Measurements from ENCODE around the gene DENND6A. TPM values are rescaled to one million over a fixed set of nuclear protein-coding genes. Genes with fewer than 3 reads are reported as not detected.

Gene DENND6A
- total RNA-seq, 6 donors from 2014 or later: 11.7 to 67.6 (median 23.8) TPM

DNA sequence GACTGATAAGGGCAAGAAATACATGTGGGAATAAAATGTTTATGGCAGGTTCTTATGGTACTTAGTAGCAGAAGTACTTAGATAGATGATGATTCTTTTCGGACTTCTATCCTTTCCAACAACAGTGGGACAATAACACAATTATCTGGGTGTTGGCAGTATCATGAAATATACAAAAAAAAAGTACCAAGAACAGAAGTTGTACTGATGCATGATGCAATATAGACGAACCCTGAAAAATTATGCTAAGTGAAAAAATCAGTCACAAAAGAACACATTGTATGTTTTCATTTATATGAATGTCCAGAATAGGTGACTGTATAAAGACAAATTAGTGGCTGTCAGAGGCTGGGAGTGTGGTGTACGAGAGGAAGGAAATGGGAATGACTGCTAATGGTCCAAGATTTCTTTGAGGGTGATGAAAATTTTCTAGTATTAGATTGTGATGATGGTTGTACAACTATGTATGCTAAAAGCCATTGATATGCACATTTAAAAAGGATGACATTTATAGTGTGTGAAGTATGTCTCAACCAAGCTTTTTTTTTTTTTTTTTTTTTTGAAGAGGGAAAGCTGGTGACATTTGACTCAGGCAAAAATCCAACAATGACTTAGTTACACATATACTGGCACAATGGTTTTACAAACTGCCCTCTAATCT, 116.8 kb downstream of the DENND6A start:
- Histone ChIP-seq H3K36me3 (peaks cover 16 to 94% (median 36%) of the 10 kb centered on the region in 4 donors), H3K4me1 (peaks cover 0 to 5% (median 2%) of the 10 kb centered on the region in 4 donors), H3K27ac (no peak overlapping the region), H3K9me3 (no peaks in the 10 kb centered on the region), H3K27me3 (no peaks in the 10 kb centered on the region), H3K4me3 (no peak overlapping the region)
- WGBS, 2 donors: 71 to 74% methylated on average over 3 of the region's 3 CpGs
- no peak for ATAC-seq (ENCODE audit: low FRiP score in 2 of 2)
- TF ChIP-seq, protein P1, sequence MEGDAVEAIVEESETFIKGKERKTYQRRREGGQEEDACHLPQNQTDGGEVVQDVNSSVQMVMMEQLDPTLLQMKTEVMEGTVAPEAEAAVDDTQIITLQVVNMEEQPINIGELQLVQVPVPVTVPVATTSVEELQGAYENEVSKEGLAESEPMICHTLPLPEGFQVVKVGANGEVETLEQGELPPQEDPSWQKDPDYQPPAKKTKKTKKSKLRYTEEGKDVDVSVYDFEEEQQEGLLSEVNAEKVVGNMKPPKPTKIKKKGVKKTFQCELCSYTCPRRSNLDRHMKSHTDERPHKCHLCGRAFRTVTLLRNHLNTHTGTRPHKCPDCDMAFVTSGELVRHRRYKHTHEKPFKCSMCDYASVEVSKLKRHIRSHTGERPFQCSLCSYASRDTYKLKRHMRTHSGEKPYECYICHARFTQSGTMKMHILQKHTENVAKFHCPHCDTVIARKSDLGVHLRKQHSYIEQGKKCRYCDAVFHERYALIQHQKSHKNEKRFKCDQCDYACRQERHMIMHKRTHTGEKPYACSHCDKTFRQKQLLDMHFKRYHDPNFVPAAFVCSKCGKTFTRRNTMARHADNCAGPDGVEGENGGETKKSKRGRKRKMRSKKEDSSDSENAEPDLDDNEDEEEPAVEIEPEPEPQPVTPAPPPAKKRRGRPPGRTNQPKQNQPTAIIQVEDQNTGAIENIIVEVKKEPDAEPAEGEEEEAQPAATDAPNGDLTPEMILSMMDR (IDR thresholded peaks at IDR 0.05): no peak
- TF ChIP-seq POLR2AphosphoS5 (IDR thresholded peaks at IDR 0.05) (no peak), POLR2A (IDR thresholded peaks at IDR 0.05) (no peak)
- no peak for DNase-seq

Small RNA genes within 50 kb of the gene (small RNA-seq; reads per million reads assigned to genes)
- 0 reads per million in 4 donors for gene RNU6ATAC26P

Other genes starting within 250 kb of the DENND6A start
- 10 to 100 TPM in 3 of 6 donors, 1 to 10 TPM in 2, under 1 TPM in 1; 0.94 to 53.3 (median 9.4) TPM for gene DNAH12, start 148.7 kb downstream of the DENND6A start, total RNA-seq
- gene PDE12, start 136.8 kb downstream of the DENND6A start, total RNA-seq: 10 to 100 TPM in 5 of 6 donors, 1 to 10 TPM in 1; 9.0 to 32.2 (median 17.0) TPM
- gene ARF4, start 95.7 kb downstream of the DENND6A start, total RNA-seq: 100 to 1,000 TPM in 4 of 6 donors, 10 to 100 TPM in 2; 39.8 to 153 (median 124) TPM
- gene SLMAP, start 63.2 kb upstream of the DENND6A start, total RNA-seq: 100 to 1,000 TPM in 1 of 6 donors, 10 to 100 TPM in 5; 53.4 to 104 (median 68.4) TPM

Measured in upper lobe of left lung (tissue), 6 donors.